ENCODE measurements around the gene MMP25. TPM values are rescaled to one million over a fixed set of nuclear protein-coding genes. Genes with fewer than 3 reads are reported as not detected.
A peak's percentile ranks its signal among the peaks of the same experiment; 100 is the strongest.

The MMP25 gene
- total RNA-seq, 1 donor from 2014 or later, result 10.2 TPM

GRCh38 chr16:3010510-3010909, 35.9 kb upstream of the MMP25 start:
- no peak for DNase-seq
- intact Hi-C loops (cut with micrococcal nuclease), result no loop called here
- H3K4me3 Mint-ChIP-seq, result no peak overlapping the region
- H3K27me3 Mint-ChIP-seq, result peaks cover 30% of the 10 kb centered on the region
- no peaks in the 10 kb centered on the region for H3K36me3 Mint-ChIP-seq (ENCODE audit: low read depth)
- no peak overlapping the region for H3K27ac Mint-ChIP-seq
- peaks cover 22% of the 10 kb centered on the region for H3K4me1 Mint-ChIP-seq
- H3K9me3 Mint-ChIP-seq, result no peaks in the 10 kb centered on the region

GRCh38 chr16:3012246-3012645, 34.1 kb upstream of the MMP25 start:
- H3K36me3 Mint-ChIP-seq (ENCODE audit: low read depth), result no peaks in the 10 kb centered on the region
- H3K4me3 Mint-ChIP-seq, result no peak overlapping the region

GRCh38 chr16:3012828-3013420, 33.4 kb upstream of the MMP25 start, which contains the start of gene CLDN9:
Gene CLDN9 (plus strand): TSS chr16:3012923. CDS start chr16:3013363, 440 bp downstream.
- H3K4me3 Mint-ChIP-seq, result no peak within 1 kb of the TSS
- peaks cover 10% of the 10 kb centered on the region for H3K4me1 Mint-ChIP-seq
- no peaks in the 10 kb centered on the region for H3K36me3 Mint-ChIP-seq (ENCODE audit: low read depth)
- no peaks in the 10 kb centered on the region for H3K9me3 Mint-ChIP-seq
- H3K27me3 Mint-ChIP-seq, result peaks cover 27% of the 10 kb centered on the region
- H3K27ac Mint-ChIP-seq, result no peak within 1 kb of the TSS
- DNase-seq, result no peak
- intact Hi-C loops (cut with micrococcal nuclease), result no loop called here

More at GRCh38 chr16:3012246-3012645, 34.1 kb upstream of the MMP25 start:
- no peaks in the 10 kb centered on the region for H3K9me3 Mint-ChIP-seq
- DNase-seq, result no peak
- H3K27me3 Mint-ChIP-seq, result peaks cover 26% of the 10 kb centered on the region
- no peak overlapping the region for H3K27ac Mint-ChIP-seq
- peaks cover 15% of the 10 kb centered on the region for H3K4me1 Mint-ChIP-seq
- intact Hi-C loops (cut with micrococcal nuclease), result no loop called here

GRCh38 chr16:3013491-3013951, 32.8 kb upstream of the MMP25 start:
- intact Hi-C loops (cut with micrococcal nuclease), result no loop called here
- Mint-ChIP-seq H3K9me3 (no peaks in the 10 kb centered on the region), H3K36me3 (ENCODE audit: low read depth) (no peaks in the 10 kb centered on the region), H3K27ac (no peak overlapping the region), H3K4me3 (no peak overlapping the region), H3K27me3 (peaks cover 29% of the 10 kb centered on the region), H3K4me1 (peaks cover 6% of the 10 kb centered on the region)
- no peak for DNase-seq

- no peaks in the 10 kb centered on the region for H3K36me3 Mint-ChIP-seq (ENCODE audit: low read depth)
- intact Hi-C loops (cut with micrococcal nuclease), result no loop called here
- peaks cover 3% of the 10 kb centered on the region for H3K4me1 Mint-ChIP-seq
- H3K9me3 Mint-ChIP-seq, result no peaks in the 10 kb centered on the region
- H3K27ac Mint-ChIP-seq, result no peak overlapping the region
- no peak for DNase-seq
- H3K4me3 Mint-ChIP-seq, result no peak overlapping the region
- peaks cover 28% of the 10 kb centered on the region for H3K27me3 Mint-ChIP-seq
These were observed 32.2 kb upstream of the MMP25 start for GRCh38 chr16:3013998-3014690.

- H3K4me1 Mint-ChIP-seq, result peaks cover 5% of the 10 kb centered on the region
- no peak for DNase-seq
- H3K27ac Mint-ChIP-seq, result no peak overlapping the region
- no peak overlapping the region for H3K4me3 Mint-ChIP-seq
- intact Hi-C loops (cut with micrococcal nuclease), result no loop called here
- H3K36me3 Mint-ChIP-seq (ENCODE audit: low read depth), result no peaks in the 10 kb centered on the region
- peaks cover 30% of the 10 kb centered on the region for H3K27me3 Mint-ChIP-seq
- H3K9me3 Mint-ChIP-seq, result no peaks in the 10 kb centered on the region
These were observed 31.4 kb upstream of the MMP25 start for GRCh38 chr16:3014971-3015370.

GRCh38 chr16:3015865-3016521, 30.4 kb upstream of the MMP25 start:
- no peak overlapping the region for H3K27ac Mint-ChIP-seq
- DNase-seq, result no peak
- no peaks in the 10 kb centered on the region for H3K9me3 Mint-ChIP-seq

GRCh38 chr16:3017344-3017743, 29.0 kb upstream of the MMP25 start:
- H3K27ac Mint-ChIP-seq, result no peak overlapping the region
- DNase-seq, result no peak
- H3K27me3 Mint-ChIP-seq, result peaks cover 29% of the 10 kb centered on the region
- no peaks in the 10 kb centered on the region for H3K36me3 Mint-ChIP-seq (ENCODE audit: low read depth)
- H3K4me1 Mint-ChIP-seq, result peaks cover 22% of the 10 kb centered on the region
- H3K4me3 Mint-ChIP-seq, result no peak overlapping the region
- no peaks in the 10 kb centered on the region for H3K9me3 Mint-ChIP-seq
- intact Hi-C loops (cut with micrococcal nuclease), result no loop called here

More at GRCh38 chr16:3015865-3016521, 30.4 kb upstream of the MMP25 start:
- intact Hi-C loops (cut with micrococcal nuclease), result no loop called here
- peaks cover 9% of the 10 kb centered on the region for H3K4me1 Mint-ChIP-seq
- H3K27me3 Mint-ChIP-seq, result peaks cover 31% of the 10 kb centered on the region
- H3K4me3 Mint-ChIP-seq, result no peak overlapping the region
- no peaks in the 10 kb centered on the region for H3K36me3 Mint-ChIP-seq (ENCODE audit: low read depth)

GRCh38 chr16:3017794-3018506, 28.4 kb upstream of the MMP25 start, which contains the start of gene CLDN6:
Gene CLDN6 (minus strand): TSS chr16:3018183. CDS start chr16:3016021, 2,162 bp downstream.
- intact Hi-C loops (cut with micrococcal nuclease), result no loop called here
- H3K4me1 Mint-ChIP-seq, result peaks cover 28% of the 10 kb centered on the region
- no peaks in the 10 kb centered on the region for H3K36me3 Mint-ChIP-seq (ENCODE audit: low read depth)
- H3K27ac Mint-ChIP-seq, result peak within 1 kb of the TSS; percentile 58
- peaks cover 23% of the 10 kb centered on the region for H3K27me3 Mint-ChIP-seq
- no peaks in the 10 kb centered on the region for H3K9me3 Mint-ChIP-seq
- H3K4me3 Mint-ChIP-seq, result peak within 1 kb of the TSS; percentile 21
- DNase-seq, result peak; percentile 75

- H3K27ac Mint-ChIP-seq, result peak overlapping the region; percentile 86
- no peaks in the 10 kb centered on the region for H3K9me3 Mint-ChIP-seq
- H3K4me1 Mint-ChIP-seq, result peaks cover 37% of the 10 kb centered on the region
- H3K36me3 Mint-ChIP-seq (ENCODE audit: low read depth), result peaks cover 3% of the 10 kb centered on the region
- peaks cover 16% of the 10 kb centered on the region for H3K27me3 Mint-ChIP-seq
- DNase-seq, result no peak
- intact Hi-C loops (cut with micrococcal nuclease), result loop anchor here (1.0 to 10.0 kb wide), 3 partner anchors 15 to 265 kb away; partner anchors contain the start of gene ZNF263
- H3K4me3 Mint-ChIP-seq, result peak overlapping the region; percentile 83
These were observed 26.6 kb upstream of the MMP25 start for GRCh38 chr16:3019594-3020246.

- Mint-ChIP-seq H3K4me3 (peak within 1 kb of the TSS; percentile 83), H3K36me3 (ENCODE audit: low read depth) (peaks cover 3% of the 10 kb centered on the region), H3K27ac (peak within 1 kb of the TSS; percentile 95), H3K27me3 (peaks cover 13% of the 10 kb centered on the region), H3K9me3 (no peaks in the 10 kb centered on the region), H3K4me1 (peaks cover 37% of the 10 kb centered on the region)
- intact Hi-C loops (cut with micrococcal nuclease), result loop anchor here (1.0 to 10.0 kb wide), 3 partner anchors 16 to 265 kb away; partner anchors contain the start of gene ZNF263
- peak; percentile 92 for DNase-seq
These were observed 26.1 kb upstream of the MMP25 start, which contains the start of gene TNFRSF12A for GRCh38 chr16:3020247-3020603. Gene TNFRSF12A (plus strand): TSS chr16:3020368. CDS start chr16:3020398, 30 bp downstream.

- H3K4me1 Mint-ChIP-seq, result peaks cover 37% of the 10 kb centered on the region
- peak; percentile 82 for DNase-seq
- H3K27me3 Mint-ChIP-seq, result peaks cover 13% of the 10 kb centered on the region
- intact Hi-C loops (cut with micrococcal nuclease), result loop anchor here (1.0 to 10.0 kb wide), 3 partner anchors 17 to 264 kb away; partner anchors contain the start of gene ZNF263
- peak overlapping the region; percentile 83 for H3K4me3 Mint-ChIP-seq
- peaks cover 3% of the 10 kb centered on the region for H3K36me3 Mint-ChIP-seq (ENCODE audit: low read depth)
- H3K27ac Mint-ChIP-seq, result peak overlapping the region; percentile 95
- no peaks in the 10 kb centered on the region for H3K9me3 Mint-ChIP-seq
These were observed 25.5 kb upstream of the MMP25 start for GRCh38 chr16:3020604-3021448.

All from activated CD4-positive, alpha-beta T cell treated with anti-CD3 and anti-CD28 coated beads, Interleukin-2, amount 10 ng/mL, durations not matched to agents 24 days and 14 days (primary cell).